K562 (cell line): ENCODE measurements around the gene BTG2. TPM values are rescaled to one million over a fixed set of nuclear protein-coding genes. Genes with fewer than 3 reads are reported as not detected.

ENCODE experiments used
- CBFA2T3 ChIP-seq: fragments of 450-650 bp; IDR thresholded peaks from 2 replicates; pipeline ENCODE4 v1.6.1; 2017
- CEBPB ChIP-seq: fragments of 450-650 bp; IDR thresholded peaks from 2 replicates; pipeline ENCODE4 v1.6.1; 2016; ENCODE audit warnings: missing genetic modification characterization, missing compliant biosample characterization
- FOXJ2 ChIP-seq: fragments of 200-800 bp; sonication (Bioruptor generic); IDR thresholded peaks from 2 replicates; pipeline ENCODE4 v1.6.1; 2016; ENCODE audit warnings: missing genetic modification characterization, missing compliant biosample characterization
- JUNB ChIP-seq: fragments of 450-650 bp; formaldehyde crosslinking; conservative IDR thresholded peaks from 2 replicates; pipeline ENCODE4 v1.4.0; 2020; ENCODE audit warnings: mild to moderate bottlenecking
- KLF6 ChIP-seq: fragments of 250-450 bp; sonication (Bioruptor Pico); IDR thresholded peaks from 2 replicates; pipeline ENCODE4 v1.4.0; 2020; ENCODE audit warnings: mild to moderate bottlenecking, moderate library complexity, borderline replicate concordance
- MAZ ChIP-seq, 2 experiments: fragments of 450-650 bp in 1 of 2; sonication (generic) in 1 of 2; formaldehyde crosslinking; IDR thresholded peaks in 1 of 2; conservative IDR thresholded peaks in 1 of 2; 2 replicates each; pipeline versions ENCODE4 v1.4.0 to v1.5.0; 2020; ENCODE audit warnings: mild to moderate bottlenecking in 1 of 2, missing genetic modification reagents in 1 of 2
- NFE2 ChIP-seq: IDR thresholded peaks from 2 replicates; pipeline ENCODE4 v1.6.1; 2014; ENCODE audit warnings: antibody characterized with exemption, low read depth
- NR4A1 ChIP-seq, 2 experiments: fragments of 250-450 bp in 1 of 2; fragments of 450-650 bp in 1 of 2; sonication (Bioruptor Pico) in 1 of 2; IDR thresholded peaks; 2 replicates each; pipeline versions ENCODE4 v1.4.0 to v1.6.1; 2016 to 2020; ENCODE audit warnings: mild to moderate bottlenecking in 2 of 2, missing compliant biosample characterization in 1 of 2, missing genetic modification characterization in 1 of 2, moderate library complexity in 1 of 2
- SETDB1 ChIP-seq: IDR thresholded peaks from one replicate; pipeline ENCODE4 v1.6.1; 2012; ENCODE audit warnings: low read length, control low read depth, inconsistent platforms
- TRIM28 ChIP-seq: fragments of 450-650 bp; IDR thresholded peaks from 2 replicates; pipeline ENCODE4 v1.6.1; 2017
- ZNF584 ChIP-seq: fragments of 200-800 bp; sonication (Bioruptor generic); IDR thresholded peaks from 2 replicates; pipeline ENCODE4 v1.6.1; 2016; ENCODE audit warnings: low read depth, mild to moderate bottlenecking, missing genetic modification characterization, missing compliant biosample characterization
- polyA plus RNA-seq, 8 experiments: library from polyadenylated mRNA; depleted of rRNA in 4 of 8; stranded (reverse) in 5 of 8; unstranded in 3 of 8; fragments of >200 nt; fragmentation: Nextera tagmentation in 2 of 8; fragmentation: Illumina TruSeq in 1 of 8; extraction: Ambion mirVana in 2 of 8; extraction: Trizol in 1 of 8; gene quantifications; 2 replicates each; pipeline versions ENCODE4 v1.2.1 to v1.2.3, GENCODE V29; 2011 to 2014; ENCODE audit warnings: inconsistent platforms in 1 of 8, missing spikeins in 1 of 8
- total RNA-seq, 7 experiments: library from RNA; depleted of rRNA in 6 of 7; stranded (reverse); fragments of >200 nt in 6 of 7; fragmentation: Illumina TruSeq in 2 of 7; extraction: Trizol in 2 of 7; gene quantifications; 2 replicates each; pipeline versions ENCODE4 v1.2.1 to v1.2.3, GENCODE V29; 2011 to 2021; ENCODE audit warnings: low replicate concordance in 1 of 7
- TF ChIP-seq, protein P1 (sequence below), 2 experiments: fragments of 450-650 bp; conservative IDR thresholded peaks; 2 replicates each; pipeline ENCODE4 v1.6.1; 2017; ENCODE audit warnings: mild to moderate bottlenecking in 2 of 2, moderate library complexity in 2 of 2
- TF ChIP-seq, protein P2 (sequence below), 2 experiments: fragments of 450-650 bp; IDR thresholded peaks; 2 replicates each; pipeline ENCODE4 v1.6.1; 2016
- TF ChIP-seq, protein P3 (sequence below): fragments of 450-650 bp; IDR thresholded peaks from 2 replicates; pipeline ENCODE4 v1.6.1; 2016; ENCODE audit warnings: low read depth, mild to moderate bottlenecking, moderate library complexity
- TF ChIP-seq, protein P4 (sequence below), 2 experiments: fragments of 450-650 bp; IDR thresholded peaks; 2 replicates each; pipeline ENCODE4 v1.6.1; 2018; ENCODE audit warnings: mild to moderate bottlenecking in 2 of 2, low read depth in 1 of 2; ENCODE audit not compliant: partially characterized antibody in 2 of 2
- TF ChIP-seq, protein P5 (sequence below): fragments of 200-800 bp; sonication (Bioruptor generic); IDR thresholded peaks from 2 replicates; pipeline ENCODE4 v1.6.1; 2017; ENCODE audit warnings: missing genetic modification characterization, missing compliant biosample characterization

Gene BTG2
- total and polyA plus RNA-seq, 9 of the 15 experiments (the other 6 are each of a cell fraction or from before 2014, with no cell fraction given) = 2.3 to 41.9 (median 8.7) TPM

DNA sequence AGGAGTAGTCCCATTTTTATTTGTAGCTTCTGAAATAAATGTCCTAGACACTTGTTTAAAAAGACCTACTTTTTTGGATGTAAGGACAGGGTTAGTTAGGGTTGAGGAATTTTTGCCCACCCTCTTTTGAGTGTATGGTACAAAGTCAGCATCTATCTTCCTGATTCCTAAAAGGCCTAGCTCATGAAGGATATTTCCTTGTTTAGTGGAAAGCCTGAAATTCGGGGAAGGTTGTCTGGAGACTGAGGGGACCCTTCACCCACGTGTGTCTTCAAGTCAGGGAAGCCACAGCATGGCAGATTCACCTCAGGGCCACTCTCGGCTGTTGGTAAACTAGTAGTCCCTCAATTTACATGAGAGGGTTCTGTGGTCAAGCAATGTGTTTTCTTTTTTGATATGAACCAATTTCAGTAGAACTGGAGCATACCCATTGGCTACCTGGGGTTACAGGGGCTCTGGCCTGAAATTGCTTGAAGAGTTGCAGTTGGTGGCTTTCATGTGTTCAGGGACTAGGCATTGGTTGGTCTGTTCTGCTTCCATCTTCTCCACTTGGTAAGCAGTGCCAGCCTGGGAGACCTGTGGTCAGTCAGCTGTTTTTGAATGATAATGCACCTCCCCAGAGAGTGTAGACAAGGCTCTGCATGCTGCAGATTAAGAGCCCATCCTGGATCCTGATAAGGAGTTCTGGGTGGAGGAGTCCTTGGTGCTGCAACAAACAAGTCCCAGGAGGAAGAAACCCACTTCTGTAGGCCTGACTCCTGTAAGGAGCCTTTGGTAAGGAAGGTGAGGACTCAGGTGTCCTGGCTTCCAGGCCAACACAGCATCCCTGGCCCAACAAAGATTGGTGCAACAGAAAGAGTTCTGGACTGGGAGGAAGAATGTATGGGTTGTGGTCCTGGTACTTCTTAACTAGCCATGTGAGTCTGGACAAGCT lies 6.3 kb downstream of the BTG2 start (continued):
- TF ChIP-seq FOXJ2 (tag) (peak; percentile 46; the same call in 1 of the 2 replicates), CBFA2T3 (peak; percentile 99), NFE2 (peak; percentile 77), SETDB1 (no peak), JUNB (CRISPR knock-in tag) (no peak), NR4A1 (CRISPR knock-in tag; IDR thresholded peaks at IDR 0.05) (peak; percentile 8; the same call in 1 of the 2 replicates), NR4A1 (tag; IDR thresholded peaks at IDR 0.05) (peak; percentile 92), MAZ (CRISPR knock-in tag; conservative IDR thresholded peaks at IDR 0.05 in 1 of 2, IDR thresholded peaks at IDR 0.05 in 1 of 2) (peak; percentile 65 to 82; a peak in 3 of 4 replicates), KLF6 (CRISPR knock-in tag) (peak; percentile 40; the same call in 1 of the 2 replicates), ZNF584 (CRISPR knock-in tag) (peak; percentile 86; the same call in 1 of the 2 replicates), TRIM28 (peak; percentile 68; the same call in 1 of the 2 replicates), CEBPB (tag) (0 out of 2 replicates have a peak, but pooled peaks have one; percentile 38)
- TF ChIP-seq, protein P1, sequence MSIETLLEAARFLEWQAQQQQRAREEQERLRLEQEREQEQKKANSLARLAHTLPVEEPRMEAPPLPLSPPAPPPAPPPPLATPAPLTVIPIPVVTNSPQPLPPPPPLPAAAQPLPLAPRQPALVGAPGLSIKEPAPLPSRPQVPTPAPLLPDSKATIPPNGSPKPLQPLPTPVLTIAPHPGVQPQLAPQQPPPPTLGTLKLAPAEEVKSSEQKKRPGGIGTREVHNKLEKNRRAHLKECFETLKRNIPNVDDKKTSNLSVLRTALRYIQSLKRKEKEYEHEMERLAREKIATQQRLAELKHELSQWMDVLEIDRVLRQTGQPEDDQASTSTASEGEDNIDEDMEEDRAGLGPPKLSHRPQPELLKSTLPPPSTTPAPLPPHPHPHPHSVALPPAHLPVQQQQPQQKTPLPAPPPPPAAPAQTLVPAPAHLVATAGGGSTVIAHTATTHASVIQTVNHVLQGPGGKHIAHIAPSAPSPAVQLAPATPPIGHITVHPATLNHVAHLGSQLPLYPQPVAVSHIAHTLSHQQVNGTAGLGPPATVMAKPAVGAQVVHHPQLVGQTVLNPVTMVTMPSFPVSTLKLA (conservative IDR thresholded peaks at IDR 0.05) = peak in 1 of 2 experiments; percentile 76; a peak in 2 of 4 replicates
- TF ChIP-seq, protein P2, sequence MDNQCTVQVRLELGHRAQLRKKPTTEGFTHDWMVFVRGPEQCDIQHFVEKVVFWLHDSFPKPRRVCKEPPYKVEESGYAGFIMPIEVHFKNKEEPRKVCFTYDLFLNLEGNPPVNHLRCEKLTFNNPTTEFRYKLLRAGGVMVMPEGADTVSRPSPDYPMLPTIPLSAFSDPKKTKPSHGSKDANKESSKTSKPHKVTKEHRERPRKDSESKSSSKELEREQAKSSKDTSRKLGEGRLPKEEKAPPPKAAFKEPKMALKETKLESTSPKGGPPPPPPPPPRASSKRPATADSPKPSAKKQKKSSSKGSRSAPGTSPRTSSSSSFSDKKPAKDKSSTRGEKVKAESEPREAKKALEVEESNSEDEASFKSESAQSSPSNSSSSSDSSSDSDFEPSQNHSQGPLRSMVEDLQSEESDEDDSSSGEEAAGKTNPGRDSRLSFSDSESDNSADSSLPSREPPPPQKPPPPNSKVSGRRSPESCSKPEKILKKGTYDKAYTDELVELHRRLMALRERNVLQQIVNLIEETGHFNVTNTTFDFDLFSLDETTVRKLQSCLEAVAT (IDR thresholded peaks at IDR 0.05) = peak; percentile 50 to 98; a peak in 2 of 4 replicates
- TF ChIP-seq, protein P3, sequence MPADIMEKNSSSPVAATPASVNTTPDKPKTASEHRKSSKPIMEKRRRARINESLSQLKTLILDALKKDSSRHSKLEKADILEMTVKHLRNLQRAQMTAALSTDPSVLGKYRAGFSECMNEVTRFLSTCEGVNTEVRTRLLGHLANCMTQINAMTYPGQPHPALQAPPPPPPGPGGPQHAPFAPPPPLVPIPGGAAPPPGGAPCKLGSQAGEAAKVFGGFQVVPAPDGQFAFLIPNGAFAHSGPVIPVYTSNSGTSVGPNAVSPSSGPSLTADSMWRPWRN = peak; percentile 78
- TF ChIP-seq, protein P4, sequence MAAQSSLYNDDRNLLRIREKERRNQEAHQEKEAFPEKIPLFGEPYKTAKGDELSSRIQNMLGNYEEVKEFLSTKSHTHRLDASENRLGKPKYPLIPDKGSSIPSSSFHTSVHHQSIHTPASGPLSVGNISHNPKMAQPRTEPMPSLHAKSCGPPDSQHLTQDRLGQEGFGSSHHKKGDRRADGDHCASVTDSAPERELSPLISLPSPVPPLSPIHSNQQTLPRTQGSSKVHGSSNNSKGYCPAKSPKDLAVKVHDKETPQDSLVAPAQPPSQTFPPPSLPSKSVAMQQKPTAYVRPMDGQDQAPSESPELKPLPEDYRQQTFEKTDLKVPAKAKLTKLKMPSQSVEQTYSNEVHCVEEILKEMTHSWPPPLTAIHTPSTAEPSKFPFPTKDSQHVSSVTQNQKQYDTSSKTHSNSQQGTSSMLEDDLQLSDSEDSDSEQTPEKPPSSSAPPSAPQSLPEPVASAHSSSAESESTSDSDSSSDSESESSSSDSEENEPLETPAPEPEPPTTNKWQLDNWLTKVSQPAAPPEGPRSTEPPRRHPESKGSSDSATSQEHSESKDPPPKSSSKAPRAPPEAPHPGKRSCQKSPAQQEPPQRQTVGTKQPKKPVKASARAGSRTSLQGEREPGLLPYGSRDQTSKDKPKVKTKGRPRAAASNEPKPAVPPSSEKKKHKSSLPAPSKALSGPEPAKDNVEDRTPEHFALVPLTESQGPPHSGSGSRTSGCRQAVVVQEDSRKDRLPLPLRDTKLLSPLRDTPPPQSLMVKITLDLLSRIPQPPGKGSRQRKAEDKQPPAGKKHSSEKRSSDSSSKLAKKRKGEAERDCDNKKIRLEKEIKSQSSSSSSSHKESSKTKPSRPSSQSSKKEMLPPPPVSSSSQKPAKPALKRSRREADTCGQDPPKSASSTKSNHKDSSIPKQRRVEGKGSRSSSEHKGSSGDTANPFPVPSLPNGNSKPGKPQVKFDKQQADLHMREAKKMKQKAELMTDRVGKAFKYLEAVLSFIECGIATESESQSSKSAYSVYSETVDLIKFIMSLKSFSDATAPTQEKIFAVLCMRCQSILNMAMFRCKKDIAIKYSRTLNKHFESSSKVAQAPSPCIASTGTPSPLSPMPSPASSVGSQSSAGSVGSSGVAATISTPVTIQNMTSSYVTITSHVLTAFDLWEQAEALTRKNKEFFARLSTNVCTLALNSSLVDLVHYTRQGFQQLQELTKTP (IDR thresholded peaks at IDR 0.05; ENCODE audit: low read depth in 1 of 2, partially characterized antibody in 2 of 2) = peak in 1 of 2 experiments; percentile 85
- TF ChIP-seq, protein P5, sequence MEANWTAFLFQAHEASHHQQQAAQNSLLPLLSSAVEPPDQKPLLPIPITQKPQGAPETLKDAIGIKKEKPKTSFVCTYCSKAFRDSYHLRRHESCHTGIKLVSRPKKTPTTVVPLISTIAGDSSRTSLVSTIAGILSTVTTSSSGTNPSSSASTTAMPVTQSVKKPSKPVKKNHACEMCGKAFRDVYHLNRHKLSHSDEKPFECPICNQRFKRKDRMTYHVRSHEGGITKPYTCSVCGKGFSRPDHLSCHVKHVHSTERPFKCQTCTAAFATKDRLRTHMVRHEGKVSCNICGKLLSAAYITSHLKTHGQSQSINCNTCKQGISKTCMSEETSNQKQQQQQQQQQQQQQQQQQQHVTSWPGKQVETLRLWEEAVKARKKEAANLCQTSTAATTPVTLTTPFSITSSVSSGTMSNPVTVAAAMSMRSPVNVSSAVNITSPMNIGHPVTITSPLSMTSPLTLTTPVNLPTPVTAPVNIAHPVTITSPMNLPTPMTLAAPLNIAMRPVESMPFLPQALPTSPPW (CRISPR knock-in tag) = peak; percentile 83
